K562 (cell line): ENCODE results near the gene TMEM121B.

Experiments
- ARID2 ChIP-seq: fragments of 450-650 bp; IDR thresholded peaks from 2 replicates; pipeline ENCODE4 v1.6.1; 2017; ENCODE audit warnings: antibody characterized with exemption, mild to moderate bottlenecking
- CTBP1 ChIP-seq: fragments of 450-650 bp; IDR thresholded peaks from 2 replicates; pipeline ENCODE4 v1.6.1; 2016; ENCODE audit warnings: borderline replicate concordance
- EP400 ChIP-seq: fragments of 450-650 bp; IDR thresholded peaks from 2 replicates; pipeline ENCODE4 v1.6.1; 2017; ENCODE audit warnings: antibody characterized with exemption, mild to moderate bottlenecking, moderate library complexity
- ETV6 ChIP-seq, 3 experiments: fragments of 150-350 bp in 1 of 3; sonication (generic) in 1 of 3; formaldehyde crosslinking in 1 of 3; IDR thresholded peaks; 2 replicates each; pipeline versions ENCODE4 v1.6.1 to v1.8.0; 2014 to 2022; ENCODE audit warnings: borderline replicate concordance in 2 of 3, low read depth in 2 of 3, antibody characterized with exemption in 1 of 3, low read length in 1 of 3, mild to moderate bottlenecking in 1 of 3, missing genetic modification reagents in 1 of 3
- HDAC3 ChIP-seq: fragments of 450-650 bp; IDR thresholded peaks from 2 replicates; pipeline ENCODE4 v1.6.1; 2018; ENCODE audit warnings: borderline replicate concordance, mild to moderate bottlenecking, moderate library complexity; ENCODE audit not compliant: partially characterized antibody
- POLR2A ChIP-seq: fragments of 450-650 bp; conservative IDR thresholded peaks from 2 replicates; pipeline ENCODE4 v1.6.1; 2016
- RFX5 ChIP-seq: IDR thresholded peaks from 2 replicates; pipeline ENCODE4 v1.6.1; 2011; ENCODE audit warnings: low read depth, mild to moderate bottlenecking, improper control_type of control experiment, low read length
- TBL1XR1 ChIP-seq, 2 experiments: IDR thresholded peaks; 2 replicates each; pipeline ENCODE4 v1.6.1; 2012; ENCODE audit warnings: improper control_type of control experiment in 2 of 2, low read length in 2 of 2, mild to moderate bottlenecking in 1 of 2
- TEAD4 ChIP-seq, 2 experiments: sonication (generic) in 1 of 2; formaldehyde crosslinking in 1 of 2; IDR thresholded peaks; 2 replicates each; pipeline versions ENCODE4 v1.6.1 to v1.8.0; 2012 to 2022; ENCODE audit warnings: borderline replicate concordance in 1 of 2, inconsistent platforms in 1 of 2, low read length in 1 of 2, mild to moderate bottlenecking in 1 of 2, missing genetic modification reagents in 1 of 2
- WHSC1 ChIP-seq: IDR thresholded peaks from one replicate; pipeline ENCODE4 v1.6.1; 2012; ENCODE audit warnings: low read length, control low read depth, inconsistent platforms
- XRCC4 ChIP-seq: IDR thresholded peaks from one replicate; pipeline ENCODE4 v1.6.1; 2011; ENCODE audit not compliant: insufficient read depth, insufficient read length; ENCODE audit errors: extremely low read depth
- TF ChIP-seq, protein P1 (sequence below): sonication (generic); formaldehyde crosslinking; IDR thresholded peaks from 2 replicates; pipeline ENCODE4 v1.8.0; 2023; ENCODE audit warnings: missing genetic modification reagents, mild to moderate bottlenecking, borderline replicate concordance
- TF ChIP-seq, protein P2 (sequence below), 2 experiments: fragments of 450-650 bp; formaldehyde crosslinking in 1 of 2; IDR thresholded peaks; 2 replicates each; pipeline versions ENCODE4 v1.4.0 to v1.6.1; 2014 to 2020; ENCODE audit warnings: mild to moderate bottlenecking in 2 of 2, borderline replicate concordance in 1 of 2, low read depth in 1 of 2

DNA sequence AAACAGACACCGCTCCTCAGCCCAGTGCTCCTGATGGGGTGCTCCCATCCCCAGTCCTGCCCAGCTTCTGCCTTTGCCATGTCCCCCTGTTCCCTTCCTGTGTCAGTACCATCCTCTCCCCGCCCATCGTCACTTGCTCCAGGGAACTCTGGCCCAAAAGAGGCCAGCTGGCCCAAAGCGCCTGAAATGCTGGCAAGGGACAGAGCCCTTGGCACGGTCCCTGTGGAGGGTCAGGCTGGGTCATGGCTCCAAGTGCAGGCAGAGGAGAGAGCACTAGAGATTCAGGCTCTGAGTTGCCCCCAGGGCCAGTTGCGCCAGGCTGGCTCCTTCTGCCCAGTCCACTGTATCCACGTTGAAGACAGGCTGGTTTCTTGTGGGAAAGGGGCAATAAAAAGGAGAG is 46.3 kb upstream of the TMEM121B start:
- TF ChIP-seq TEAD4 (IDR thresholded peaks at IDR 0.05; ENCODE audit: low read length) (no peak), TEAD4 (CRISPR knock-in tag; IDR thresholded peaks at IDR 0.05; ENCODE audit: borderline replicate concordance) (no peak), ETV6 (IDR thresholded peaks at IDR 0.05; ENCODE audit: borderline replicate concordance in 1 of 2, low read depth in 2 of 2, low read length in 1 of 2) (no peak), ETV6 (CRISPR knock-in tag; IDR thresholded peaks at IDR 0.05; ENCODE audit: borderline replicate concordance) (no peak), POLR2A (no peak), WHSC1 (no peak), EP400 (no peak), HDAC3 (no peak), XRCC4 (no peak), RFX5 (no peak), ARID2 (no peak), CTBP1 (no peak), TBL1XR1 (IDR thresholded peaks at IDR 0.05; ENCODE audit: low read length in 2 of 2) (no peak)
- TF ChIP-seq, protein P1, sequence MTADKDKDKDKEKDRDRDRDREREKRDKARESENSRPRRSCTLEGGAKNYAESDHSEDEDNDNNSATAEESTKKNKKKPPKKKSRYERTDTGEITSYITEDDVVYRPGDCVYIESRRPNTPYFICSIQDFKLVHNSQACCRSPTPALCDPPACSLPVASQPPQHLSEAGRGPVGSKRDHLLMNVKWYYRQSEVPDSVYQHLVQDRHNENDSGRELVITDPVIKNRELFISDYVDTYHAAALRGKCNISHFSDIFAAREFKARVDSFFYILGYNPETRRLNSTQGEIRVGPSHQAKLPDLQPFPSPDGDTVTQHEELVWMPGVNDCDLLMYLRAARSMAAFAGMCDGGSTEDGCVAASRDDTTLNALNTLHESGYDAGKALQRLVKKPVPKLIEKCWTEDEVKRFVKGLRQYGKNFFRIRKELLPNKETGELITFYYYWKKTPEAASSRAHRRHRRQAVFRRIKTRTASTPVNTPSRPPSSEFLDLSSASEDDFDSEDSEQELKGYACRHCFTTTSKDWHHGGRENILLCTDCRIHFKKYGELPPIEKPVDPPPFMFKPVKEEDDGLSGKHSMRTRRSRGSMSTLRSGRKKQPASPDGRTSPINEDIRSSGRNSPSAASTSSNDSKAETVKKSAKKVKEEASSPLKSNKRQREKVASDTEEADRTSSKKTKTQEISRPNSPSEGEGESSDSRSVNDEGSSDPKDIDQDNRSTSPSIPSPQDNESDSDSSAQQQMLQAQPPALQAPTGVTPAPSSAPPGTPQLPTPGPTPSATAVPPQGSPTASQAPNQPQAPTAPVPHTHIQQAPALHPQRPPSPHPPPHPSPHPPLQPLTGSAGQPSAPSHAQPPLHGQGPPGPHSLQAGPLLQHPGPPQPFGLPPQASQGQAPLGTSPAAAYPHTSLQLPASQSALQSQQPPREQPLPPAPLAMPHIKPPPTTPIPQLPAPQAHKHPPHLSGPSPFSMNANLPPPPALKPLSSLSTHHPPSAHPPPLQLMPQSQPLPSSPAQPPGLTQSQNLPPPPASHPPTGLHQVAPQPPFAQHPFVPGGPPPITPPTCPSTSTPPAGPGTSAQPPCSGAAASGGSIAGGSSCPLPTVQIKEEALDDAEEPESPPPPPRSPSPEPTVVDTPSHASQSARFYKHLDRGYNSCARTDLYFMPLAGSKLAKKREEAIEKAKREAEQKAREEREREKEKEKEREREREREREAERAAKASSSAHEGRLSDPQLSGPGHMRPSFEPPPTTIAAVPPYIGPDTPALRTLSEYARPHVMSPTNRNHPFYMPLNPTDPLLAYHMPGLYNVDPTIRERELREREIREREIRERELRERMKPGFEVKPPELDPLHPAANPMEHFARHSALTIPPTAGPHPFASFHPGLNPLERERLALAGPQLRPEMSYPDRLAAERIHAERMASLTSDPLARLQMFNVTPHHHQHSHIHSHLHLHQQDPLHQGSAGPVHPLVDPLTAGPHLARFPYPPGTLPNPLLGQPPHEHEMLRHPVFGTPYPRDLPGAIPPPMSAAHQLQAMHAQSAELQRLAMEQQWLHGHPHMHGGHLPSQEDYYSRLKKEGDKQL (CRISPR knock-in tag) = no peak
- TF ChIP-seq, protein P2, sequence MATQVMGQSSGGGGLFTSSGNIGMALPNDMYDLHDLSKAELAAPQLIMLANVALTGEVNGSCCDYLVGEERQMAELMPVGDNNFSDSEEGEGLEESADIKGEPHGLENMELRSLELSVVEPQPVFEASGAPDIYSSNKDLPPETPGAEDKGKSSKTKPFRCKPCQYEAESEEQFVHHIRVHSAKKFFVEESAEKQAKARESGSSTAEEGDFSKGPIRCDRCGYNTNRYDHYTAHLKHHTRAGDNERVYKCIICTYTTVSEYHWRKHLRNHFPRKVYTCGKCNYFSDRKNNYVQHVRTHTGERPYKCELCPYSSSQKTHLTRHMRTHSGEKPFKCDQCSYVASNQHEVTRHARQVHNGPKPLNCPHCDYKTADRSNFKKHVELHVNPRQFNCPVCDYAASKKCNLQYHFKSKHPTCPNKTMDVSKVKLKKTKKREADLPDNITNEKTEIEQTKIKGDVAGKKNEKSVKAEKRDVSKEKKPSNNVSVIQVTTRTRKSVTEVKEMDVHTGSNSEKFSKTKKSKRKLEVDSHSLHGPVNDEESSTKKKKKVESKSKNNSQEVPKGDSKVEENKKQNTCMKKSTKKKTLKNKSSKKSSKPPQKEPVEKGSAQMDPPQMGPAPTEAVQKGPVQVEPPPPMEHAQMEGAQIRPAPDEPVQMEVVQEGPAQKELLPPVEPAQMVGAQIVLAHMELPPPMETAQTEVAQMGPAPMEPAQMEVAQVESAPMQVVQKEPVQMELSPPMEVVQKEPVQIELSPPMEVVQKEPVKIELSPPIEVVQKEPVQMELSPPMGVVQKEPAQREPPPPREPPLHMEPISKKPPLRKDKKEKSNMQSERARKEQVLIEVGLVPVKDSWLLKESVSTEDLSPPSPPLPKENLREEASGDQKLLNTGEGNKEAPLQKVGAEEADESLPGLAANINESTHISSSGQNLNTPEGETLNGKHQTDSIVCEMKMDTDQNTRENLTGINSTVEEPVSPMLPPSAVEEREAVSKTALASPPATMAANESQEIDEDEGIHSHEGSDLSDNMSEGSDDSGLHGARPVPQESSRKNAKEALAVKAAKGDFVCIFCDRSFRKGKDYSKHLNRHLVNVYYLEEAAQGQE (IDR thresholded peaks at IDR 0.05; ENCODE audit: borderline replicate concordance) = no peak
- TF ChIP-seq, protein P2 (CRISPR knock-in tag; IDR thresholded peaks at IDR 0.05; ENCODE audit: low read depth) = no peak
